ENCODE results near the gene PRKN. TPM values are rescaled to one million over a fixed set of nuclear protein-coding genes. Genes with fewer than 3 reads are reported as not detected.

The PRKN gene
- total RNA-seq, 1 donor from 2014 or later, result 2.8 TPM

DNA sequence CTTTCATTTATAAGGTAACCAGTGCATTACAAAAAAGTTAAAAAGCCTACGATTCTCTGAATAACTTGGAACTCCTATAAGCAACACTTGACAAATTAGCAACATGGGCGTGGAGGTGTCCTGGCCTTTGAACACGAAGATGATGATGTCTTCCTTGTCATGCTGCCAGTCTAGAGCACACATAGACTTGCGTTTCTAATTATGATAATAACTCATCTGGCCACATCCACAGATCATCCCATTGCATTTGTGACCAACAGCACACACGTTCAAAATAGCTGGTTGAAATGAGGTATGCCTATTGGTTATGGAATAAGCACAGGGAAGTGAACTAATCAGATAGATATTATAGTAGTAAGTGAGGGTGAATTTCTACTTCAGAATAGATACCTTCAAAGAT, 608.9 kb downstream of the PRKN start:
- no peak overlapping the region for H3K27ac Mint-ChIP-seq
- no peaks in the 10 kb centered on the region for H3K36me3 Mint-ChIP-seq
- Histone ChIP-seq H3K79me2 (ENCODE audit: low read depth) (no peaks in the 10 kb centered on the region), H3K9me3 (ENCODE audit: low read depth) (no peaks in the 10 kb centered on the region), H3K9ac (no peak overlapping the region), H4K20me1 (ENCODE audit: low read depth) (no peaks in the 10 kb centered on the region), H2AFZ (replicated peaks) (no peak overlapping the region), H3K4me3 (no peak overlapping the region), H3K4me1 (peaks cover 2% of the 10 kb centered on the region), H3K27me3 (no peaks in the 10 kb centered on the region), H3K36me3 (no peaks in the 10 kb centered on the region), H3K4me2 (no peak overlapping the region), H3K27ac (no peak overlapping the region), H3F3A (ENCODE audit: low read depth) (no peaks in the 10 kb centered on the region)
- H3K27me3 Mint-ChIP-seq (ENCODE audit: insufficient read depth, low read depth), result no peaks in the 10 kb centered on the region
- no peak for DNase-seq (ENCODE audit: low spot score)
- no peaks in the 10 kb centered on the region for H3K9me3 Mint-ChIP-seq
- peaks cover 6% of the 10 kb centered on the region for H3K4me1 Mint-ChIP-seq
- H3K4me3 Mint-ChIP-seq, result no peak overlapping the region
- TF ChIP-seq EZH2phosphoT487 (IDR thresholded peaks at IDR 0.05), result no peak
- no peak for TF ChIP-seq EZH2 (IDR thresholded peaks at IDR 0.05)
- TF ChIP-seq, protein P1, sequence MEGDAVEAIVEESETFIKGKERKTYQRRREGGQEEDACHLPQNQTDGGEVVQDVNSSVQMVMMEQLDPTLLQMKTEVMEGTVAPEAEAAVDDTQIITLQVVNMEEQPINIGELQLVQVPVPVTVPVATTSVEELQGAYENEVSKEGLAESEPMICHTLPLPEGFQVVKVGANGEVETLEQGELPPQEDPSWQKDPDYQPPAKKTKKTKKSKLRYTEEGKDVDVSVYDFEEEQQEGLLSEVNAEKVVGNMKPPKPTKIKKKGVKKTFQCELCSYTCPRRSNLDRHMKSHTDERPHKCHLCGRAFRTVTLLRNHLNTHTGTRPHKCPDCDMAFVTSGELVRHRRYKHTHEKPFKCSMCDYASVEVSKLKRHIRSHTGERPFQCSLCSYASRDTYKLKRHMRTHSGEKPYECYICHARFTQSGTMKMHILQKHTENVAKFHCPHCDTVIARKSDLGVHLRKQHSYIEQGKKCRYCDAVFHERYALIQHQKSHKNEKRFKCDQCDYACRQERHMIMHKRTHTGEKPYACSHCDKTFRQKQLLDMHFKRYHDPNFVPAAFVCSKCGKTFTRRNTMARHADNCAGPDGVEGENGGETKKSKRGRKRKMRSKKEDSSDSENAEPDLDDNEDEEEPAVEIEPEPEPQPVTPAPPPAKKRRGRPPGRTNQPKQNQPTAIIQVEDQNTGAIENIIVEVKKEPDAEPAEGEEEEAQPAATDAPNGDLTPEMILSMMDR (IDR thresholded peaks at IDR 0.05), result no peak

GRCh38 chr6:162116902-162117525, 610.6 kb downstream of the PRKN start:
- no peaks in the 10 kb centered on the region for H3K27me3 ChIP-seq
- Mint-ChIP-seq H3K4me1 (peaks cover 6% of the 10 kb centered on the region), H3K27ac (no peak overlapping the region), H3K27me3 (ENCODE audit: insufficient read depth, low read depth) (no peaks in the 10 kb centered on the region), H3K36me3 (no peaks in the 10 kb centered on the region), H3K4me3 (no peak overlapping the region), H3K9me3 (peaks cover 2% of the 10 kb centered on the region)
- no peak overlapping the region for H3K4me2 ChIP-seq
- no peak for DNase-seq (ENCODE audit: low spot score)
- H3K9ac ChIP-seq, result no peak overlapping the region
- no peaks in the 10 kb centered on the region for H3K4me1 ChIP-seq
- H2AFZ ChIP-seq (replicated peaks), result no peak overlapping the region
- no peaks in the 10 kb centered on the region for H3K79me2 ChIP-seq (ENCODE audit: low read depth)
- no peaks in the 10 kb centered on the region for H3F3A ChIP-seq (ENCODE audit: low read depth)
- H3K4me3 ChIP-seq, result no peak overlapping the region
- no peaks in the 10 kb centered on the region for H3K9me3 ChIP-seq (ENCODE audit: low read depth)
- no peaks in the 10 kb centered on the region for H4K20me1 ChIP-seq (ENCODE audit: low read depth)
- no peak overlapping the region for H3K27ac ChIP-seq
- H3K36me3 ChIP-seq, result no peaks in the 10 kb centered on the region
- TF ChIP-seq, protein P1 (IDR thresholded peaks at IDR 0.05), result no peak
- no peak for TF ChIP-seq EZH2phosphoT487 (IDR thresholded peaks at IDR 0.05)
- no peak for TF ChIP-seq EZH2 (IDR thresholded peaks at IDR 0.05)

DNA sequence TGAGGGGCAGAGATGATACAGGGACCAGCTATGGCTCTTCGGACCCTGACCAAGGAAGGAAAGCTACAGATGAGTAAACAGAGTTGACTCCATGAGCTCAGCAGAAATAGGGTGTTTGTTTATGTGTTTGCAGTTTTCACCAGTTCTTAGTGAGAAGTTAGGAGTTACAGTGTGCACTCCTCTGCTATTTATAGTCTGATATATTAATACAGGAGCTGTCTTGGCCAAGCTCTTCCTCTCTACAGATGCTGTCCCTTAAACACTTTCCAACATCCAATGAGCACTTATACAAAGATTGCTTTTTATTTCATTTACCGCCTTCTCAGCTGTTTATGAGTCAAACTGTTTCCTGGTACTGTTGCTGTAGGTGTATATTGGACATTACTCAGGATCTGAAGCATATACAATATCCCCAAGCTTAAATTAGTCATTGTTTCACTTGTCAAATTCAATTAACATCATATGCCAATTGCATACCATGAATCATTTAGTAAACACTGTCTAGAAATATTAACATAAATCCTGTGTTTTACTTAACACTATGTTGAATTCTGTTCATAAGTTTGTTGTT, 618.0 kb downstream of the PRKN start:
- H3K9ac ChIP-seq, result no peak overlapping the region
- Mint-ChIP-seq H3K36me3 (peaks cover 1% of the 10 kb centered on the region), H3K4me1 (no peaks in the 10 kb centered on the region), H3K27me3 (ENCODE audit: insufficient read depth, low read depth) (no peaks in the 10 kb centered on the region), H3K4me3 (no peak overlapping the region), H3K27ac (no peak overlapping the region), H3K9me3 (peaks cover 2% of the 10 kb centered on the region)
- no peaks in the 10 kb centered on the region for H3K79me2 ChIP-seq (ENCODE audit: low read depth)
- no peaks in the 10 kb centered on the region for H3K9me3 ChIP-seq (ENCODE audit: low read depth)
- DNase-seq (ENCODE audit: low spot score), result no peak
- TF ChIP-seq EZH2phosphoT487 (IDR thresholded peaks at IDR 0.05), result no peak
- no peak for TF ChIP-seq EZH2 (IDR thresholded peaks at IDR 0.05)
- TF ChIP-seq, protein P1 (IDR thresholded peaks at IDR 0.05), result no peak
- no peak overlapping the region for H3K4me3 ChIP-seq
- no peak overlapping the region for H3K4me2 ChIP-seq
- no peaks in the 10 kb centered on the region for H3K36me3 ChIP-seq
- no peaks in the 10 kb centered on the region for H4K20me1 ChIP-seq (ENCODE audit: low read depth)
- no peaks in the 10 kb centered on the region for H3F3A ChIP-seq (ENCODE audit: low read depth)
- H3K27me3 ChIP-seq, result no peaks in the 10 kb centered on the region
- no peak overlapping the region for H2AFZ ChIP-seq (replicated peaks)
- H3K27ac ChIP-seq, result no peak overlapping the region
- H3K4me1 ChIP-seq, result peaks cover 7% of the 10 kb centered on the region

Data from neural progenitor cell (in vitro differentiated cells).